Vein endothelial cell (primary cell): ENCODE measurements around the gene CEBPG. TPM values are rescaled to one million over a fixed set of nuclear protein-coding genes. Genes with fewer than 3 reads are reported as not detected.

Source experiments
- total RNA-seq: library from RNA; depleted of rRNA; stranded (reverse); fragments of >200 nt; gene quantifications from 2 replicates; pipeline ENCODE4 v1.2.3, GENCODE V29; 2012

Gene CEBPG
- 23.2 and 26.5 TPM in 2 replicates for total RNA-seq

GRCh38 chr19:33373453-33374235, at the start of gene CEBPG:
CEBPG (plus strand) TSS chr19:33373709; CDS start chr19:33379240, 5,531 bp downstream.

Other genes with a start within 250 kb of the CEBPG start
- gene WDR88, start 241.6 kb upstream of the CEBPG start, total RNA-seq: not detected in 2 replicates
- 4.9 and 10.4 TPM in 2 replicates for gene LRP3, start 179.4 kb upstream of the CEBPG start, total RNA-seq
- not detected in 2 replicates for gene SLC7A10, start 147.9 kb upstream of the CEBPG start, total RNA-seq
- gene CEBPA, start 71.2 kb upstream of the CEBPG start, total RNA-seq: 0.19 and 0.33 TPM in 2 replicates
- 69.4 and 73.5 TPM in 2 replicates for gene PEPD, start 148.1 kb downstream of the CEBPG start, total RNA-seq
- 0.29 TPM in 1 of 2 replicates, not detected in the other for gene CHST8, start 248.2 kb downstream of the CEBPG start, total RNA-seq